Ascending aorta (tissue), 2 donors: ENCODE measurements around the gene FBXL13. TPM values are rescaled to one million over a fixed set of nuclear protein-coding genes. Genes with fewer than 3 reads are reported as not detected.

Source experiments
- DNase-seq, 2 donors: peaks; one replicate each; pipeline ENCODE4 v3.0.0-alpha.2; 2019; ENCODE audit warnings: low spot score in 2 of 2
- H3K27ac ChIP-seq, 2 donors: fragments of 200-600 bp; sonication (generic); one replicate each; pipeline ENCODE4 v1.5.1; 2016 to 2017; ENCODE audit warnings: mild to moderate bottlenecking in 1 of 2
- H3K27me3 ChIP-seq: fragments of 200-600 bp; sonication (generic); one replicate; pipeline ENCODE4 v1.5.1; 2017
- H3K36me3 ChIP-seq, 2 donors: fragments of 200-600 bp; sonication (generic); one replicate each; pipeline ENCODE4 v1.5.1; 2016
- H3K4me1 ChIP-seq, 2 donors: fragments of 200-600 bp; sonication (generic); one replicate each; pipeline ENCODE4 v1.5.1; 2016 to 2017; ENCODE audit warnings: mild to moderate bottlenecking in 1 of 2
- H3K4me3 ChIP-seq, 2 donors: fragments of 200-600 bp; sonication (generic); one replicate each; pipeline ENCODE4 v1.5.1; 2016 to 2017; ENCODE audit warnings: mild to moderate bottlenecking in 1 of 2
- H3K9me3 ChIP-seq, 2 donors: fragments of 200-600 bp; sonication (generic); one replicate each; pipeline ENCODE4 v1.5.1; 2016
- intact Hi-C: fragments of 100-400 bp; cut with DNase I; formaldehyde crosslinking; loops from one replicate; pipeline ENCODE4 v1.15.1; 2023
- total RNA-seq: library from RNA; depleted of rRNA; stranded (reverse); fragments of >200 nt; gene quantifications from one replicate; pipeline ENCODE4 v1.1.0, GENCODE V29; 2016
- TF ChIP-seq, protein P1 (sequence below), 3 experiments: fragments of 200-600 bp in 2 of 3; fragments of 450-650 bp in 1 of 3; sonication (generic) in 2 of 3; IDR thresholded peaks; one replicate each; pipeline ENCODE4 v1.5.1; 2016 to 2019; ENCODE audit warnings: antibody characterized with exemption in 3 of 3, mild to moderate bottlenecking in 1 of 3, moderate library complexity in 1 of 3

The FBXL13 gene
- total RNA-seq, 1 donor from 2014 or later, result 0.75 TPM

DNA sequence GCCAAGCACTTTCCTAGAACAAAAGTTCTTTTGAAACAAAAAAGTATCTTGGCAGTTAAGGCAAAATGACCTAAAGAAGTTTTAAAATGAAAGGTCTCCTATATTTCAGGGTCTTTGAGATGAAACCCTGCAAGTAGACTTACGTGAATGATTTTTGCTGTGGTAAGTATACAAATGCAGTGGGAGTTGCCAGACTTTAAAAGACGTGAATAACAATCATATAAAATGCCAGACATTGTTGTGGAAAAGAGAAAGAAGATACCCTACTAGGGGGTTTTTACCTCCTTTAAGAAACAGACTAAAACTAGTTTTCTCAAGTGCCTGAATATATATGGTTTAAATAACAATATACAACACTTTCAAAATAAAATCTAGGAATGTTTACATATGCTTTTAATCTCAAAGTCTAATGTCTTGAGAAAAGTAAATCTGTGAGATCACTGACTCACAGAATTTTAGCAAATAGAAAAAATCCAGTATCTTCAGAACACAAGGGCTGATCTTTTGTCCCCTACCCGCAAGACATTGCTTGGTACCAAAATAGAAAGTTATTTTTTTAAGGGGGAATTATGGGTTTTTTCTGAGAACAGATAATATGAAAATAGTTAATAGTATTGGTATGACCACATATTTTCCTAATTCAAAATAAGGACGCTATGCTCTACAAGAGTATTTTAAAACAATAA lies 132.3 kb downstream of the FBXL13 start:
- TF ChIP-seq, protein P1, sequence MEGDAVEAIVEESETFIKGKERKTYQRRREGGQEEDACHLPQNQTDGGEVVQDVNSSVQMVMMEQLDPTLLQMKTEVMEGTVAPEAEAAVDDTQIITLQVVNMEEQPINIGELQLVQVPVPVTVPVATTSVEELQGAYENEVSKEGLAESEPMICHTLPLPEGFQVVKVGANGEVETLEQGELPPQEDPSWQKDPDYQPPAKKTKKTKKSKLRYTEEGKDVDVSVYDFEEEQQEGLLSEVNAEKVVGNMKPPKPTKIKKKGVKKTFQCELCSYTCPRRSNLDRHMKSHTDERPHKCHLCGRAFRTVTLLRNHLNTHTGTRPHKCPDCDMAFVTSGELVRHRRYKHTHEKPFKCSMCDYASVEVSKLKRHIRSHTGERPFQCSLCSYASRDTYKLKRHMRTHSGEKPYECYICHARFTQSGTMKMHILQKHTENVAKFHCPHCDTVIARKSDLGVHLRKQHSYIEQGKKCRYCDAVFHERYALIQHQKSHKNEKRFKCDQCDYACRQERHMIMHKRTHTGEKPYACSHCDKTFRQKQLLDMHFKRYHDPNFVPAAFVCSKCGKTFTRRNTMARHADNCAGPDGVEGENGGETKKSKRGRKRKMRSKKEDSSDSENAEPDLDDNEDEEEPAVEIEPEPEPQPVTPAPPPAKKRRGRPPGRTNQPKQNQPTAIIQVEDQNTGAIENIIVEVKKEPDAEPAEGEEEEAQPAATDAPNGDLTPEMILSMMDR (IDR thresholded peaks at IDR 0.05), result no peak
- Histone ChIP-seq H3K4me3 (peak overlapping the region in 1 of 2 donors; percentile 37), H3K27ac (peak overlapping the region; percentile 2 to 31), H3K9me3 (no peaks in the 10 kb centered on the region), H3K4me1 (peaks cover 11 to 18% of the 10 kb centered on the region in 2 donors), H3K36me3 (no peaks in the 10 kb centered on the region), H3K27me3 (no peaks in the 10 kb centered on the region)
- intact Hi-C loops, result no loop called here
- no peak for DNase-seq

DNA sequence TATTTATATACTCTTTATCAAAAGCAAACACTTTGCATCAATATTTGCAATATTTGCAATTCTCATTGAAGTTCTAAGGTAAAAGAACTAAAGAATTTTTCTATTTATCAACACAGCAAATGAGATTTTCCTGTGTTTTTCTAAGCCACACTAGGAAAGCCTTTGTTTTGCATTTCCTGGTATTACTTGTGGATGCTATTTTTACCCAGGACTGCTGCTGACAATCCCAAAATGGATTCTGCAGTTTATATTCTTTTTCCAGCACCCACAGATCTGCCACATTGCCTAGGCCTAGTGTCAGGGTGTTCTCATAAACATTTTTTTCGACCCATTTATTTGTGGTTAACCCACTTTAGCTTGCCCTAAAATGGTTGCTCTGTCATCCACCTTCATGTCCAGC lies 135.9 kb downstream of the FBXL13 start:
- Histone ChIP-seq H3K36me3 (no peaks in the 10 kb centered on the region), H3K27ac (peak overlapping the region in 1 of 2 donors; percentile 54), H3K27me3 (no peaks in the 10 kb centered on the region), H3K4me3 (no peak overlapping the region), H3K9me3 (no peaks in the 10 kb centered on the region), H3K4me1 (peaks cover 14 to 32% of the 10 kb centered on the region in 2 donors)
- TF ChIP-seq, protein P1 (IDR thresholded peaks at IDR 0.05), result no peak
- intact Hi-C loops, result no loop called here
- no peak for DNase-seq

DNA sequence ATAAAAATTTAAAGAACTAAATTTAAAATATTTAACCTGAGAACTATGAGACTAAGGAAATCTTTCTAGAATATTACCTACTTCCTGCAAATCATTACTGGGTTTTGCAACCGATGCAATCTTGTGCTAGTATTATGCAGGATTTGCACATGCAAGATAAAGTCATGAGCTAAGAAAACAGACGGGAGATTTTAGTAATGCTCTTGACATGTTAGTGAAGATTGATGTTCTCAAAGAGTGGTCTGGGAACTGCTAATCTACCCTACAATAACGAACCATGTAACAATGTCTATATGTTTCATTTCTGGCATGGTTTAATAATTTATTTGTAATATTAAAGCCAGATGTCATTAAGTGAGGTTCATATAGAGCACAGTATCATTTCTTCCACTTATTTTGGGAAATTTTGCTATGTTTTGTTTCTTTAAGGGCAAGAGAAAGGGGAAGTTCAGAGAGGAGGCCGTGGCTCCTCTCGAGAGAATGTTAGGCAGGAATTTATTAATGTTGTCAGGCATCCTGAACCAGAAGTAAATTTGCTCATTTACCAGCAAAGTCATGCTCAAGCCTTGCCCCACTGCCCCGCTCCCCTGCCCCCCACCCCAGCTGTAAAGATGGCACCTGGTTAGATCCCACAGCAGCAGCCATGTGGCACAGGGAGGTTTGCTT lies 139.0 kb downstream of the FBXL13 start:
- H3K36me3 ChIP-seq, result no peaks in the 10 kb centered on the region
- H3K9me3 ChIP-seq, result no peaks in the 10 kb centered on the region
- peaks cover 11 to 33% of the 10 kb centered on the region in 2 donors for H3K4me1 ChIP-seq
- intact Hi-C loops, result loop anchor here (2.0 kb wide), 1 partner anchor 57 kb away; no protein-coding TSS in a partner anchor
- peak overlapping the region; percentile 66 to 88 for H3K27ac ChIP-seq
- no peak for DNase-seq
- no peaks in the 10 kb centered on the region for H3K27me3 ChIP-seq
- peak overlapping the region; percentile 29 to 37 for H3K4me3 ChIP-seq
- TF ChIP-seq, protein P1 (IDR thresholded peaks at IDR 0.05), result no peak

DNA sequence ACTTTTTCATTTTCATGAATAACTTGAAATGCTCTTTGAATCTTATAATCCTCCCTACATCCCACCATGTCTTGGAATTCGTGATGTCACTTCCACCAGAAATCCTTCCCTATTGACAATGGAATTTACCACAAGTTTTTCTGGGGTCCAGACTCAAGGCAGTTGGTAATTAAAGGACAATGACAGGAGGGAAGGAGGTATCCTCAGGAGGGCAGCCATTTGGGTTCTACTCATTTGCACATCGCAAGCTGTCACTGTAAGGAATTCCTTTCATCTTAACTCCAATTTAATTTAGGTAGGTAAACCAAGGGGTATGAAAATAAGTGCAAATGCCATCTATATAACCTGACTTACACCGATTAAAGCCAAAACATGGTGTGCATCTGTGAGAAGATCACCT lies 139.9 kb downstream of the FBXL13 start:
- Histone ChIP-seq H3K27me3 (no peaks in the 10 kb centered on the region), H3K4me1 (peaks cover 11 to 33% of the 10 kb centered on the region in 2 donors), H3K9me3 (no peaks in the 10 kb centered on the region), H3K4me3 (peak overlapping the region in 1 of 2 donors; percentile 37), H3K27ac (peak overlapping the region; percentile 81 to 88), H3K36me3 (no peaks in the 10 kb centered on the region)
- intact Hi-C loops, result loop anchor here (2.0 to 5.0 kb wide), 2 partner anchors 57 to 58 kb away; no protein-coding TSS in a partner anchor
- no peak for DNase-seq
- TF ChIP-seq, protein P1 (IDR thresholded peaks at IDR 0.05), result no peak

DNA sequence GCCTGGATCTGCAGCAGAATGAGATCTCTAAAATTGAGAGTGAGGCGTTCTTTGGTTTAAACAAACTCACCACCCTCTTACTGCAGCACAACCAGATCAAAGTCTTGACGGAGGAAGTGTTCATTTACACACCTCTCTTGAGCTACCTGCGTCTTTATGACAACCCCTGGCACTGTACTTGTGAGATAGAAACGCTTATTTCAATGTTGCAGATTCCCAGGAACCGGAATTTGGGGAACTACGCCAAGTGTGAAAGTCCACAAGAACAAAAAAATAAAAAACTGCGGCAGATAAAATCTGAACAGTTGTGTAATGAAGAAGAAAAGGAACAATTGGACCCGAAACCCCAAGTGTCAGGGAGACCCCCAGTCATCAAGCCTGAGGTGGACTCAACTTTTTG lies 140.4 kb downstream of the FBXL13 start:
- Histone ChIP-seq H3K27me3 (no peaks in the 10 kb centered on the region), H3K36me3 (no peaks in the 10 kb centered on the region), H3K9me3 (no peaks in the 10 kb centered on the region), H3K4me3 (peak overlapping the region in 1 of 2 donors; percentile 37), H3K27ac (peak overlapping the region; percentile 81 to 88), H3K4me1 (peaks cover 8 to 33% of the 10 kb centered on the region in 2 donors)
- no peak for DNase-seq
- intact Hi-C loops, result loop anchor here (2.0 to 5.0 kb wide), 2 partner anchors 57 to 59 kb away; no protein-coding TSS in a partner anchor
- TF ChIP-seq, protein P1 (IDR thresholded peaks at IDR 0.05), result no peak
